SU-DHL-6 (cell line): ENCODE measurements around the gene LAMB4.

Experiments used
- EZH2phosphoT487 ChIP-seq: fragments of 200-600 bp; sonication (generic), shearing (Covaris generic); conservative IDR thresholded peaks from 2 replicates; pipeline ENCODE4 v1.6.1; 2018; ENCODE audit warnings: mild to moderate bottlenecking, antibody characterized with exemption, low read length, moderate library complexity, mixed read lengths
- TF ChIP-seq, protein P1 (sequence below): fragments of 200-600 bp; sonication (generic); IDR thresholded peaks from one replicate; pipeline ENCODE4 v1.5.1; 2017; ENCODE audit warnings: antibody characterized with exemption, mild to moderate bottlenecking, low read length, moderate library complexity; ENCODE audit not compliant: insufficient read depth, poor library complexity, severe bottlenecking

- TF ChIP-seq, protein P1, sequence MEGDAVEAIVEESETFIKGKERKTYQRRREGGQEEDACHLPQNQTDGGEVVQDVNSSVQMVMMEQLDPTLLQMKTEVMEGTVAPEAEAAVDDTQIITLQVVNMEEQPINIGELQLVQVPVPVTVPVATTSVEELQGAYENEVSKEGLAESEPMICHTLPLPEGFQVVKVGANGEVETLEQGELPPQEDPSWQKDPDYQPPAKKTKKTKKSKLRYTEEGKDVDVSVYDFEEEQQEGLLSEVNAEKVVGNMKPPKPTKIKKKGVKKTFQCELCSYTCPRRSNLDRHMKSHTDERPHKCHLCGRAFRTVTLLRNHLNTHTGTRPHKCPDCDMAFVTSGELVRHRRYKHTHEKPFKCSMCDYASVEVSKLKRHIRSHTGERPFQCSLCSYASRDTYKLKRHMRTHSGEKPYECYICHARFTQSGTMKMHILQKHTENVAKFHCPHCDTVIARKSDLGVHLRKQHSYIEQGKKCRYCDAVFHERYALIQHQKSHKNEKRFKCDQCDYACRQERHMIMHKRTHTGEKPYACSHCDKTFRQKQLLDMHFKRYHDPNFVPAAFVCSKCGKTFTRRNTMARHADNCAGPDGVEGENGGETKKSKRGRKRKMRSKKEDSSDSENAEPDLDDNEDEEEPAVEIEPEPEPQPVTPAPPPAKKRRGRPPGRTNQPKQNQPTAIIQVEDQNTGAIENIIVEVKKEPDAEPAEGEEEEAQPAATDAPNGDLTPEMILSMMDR = no peak
- no peak for TF ChIP-seq EZH2phosphoT487
These were observed 22.0 kb downstream of the LAMB4 start for GRCh38 chr7:108108131-108108530.
